Keratinocyte (primary cell): ENCODE data around the gene RBM15. TPM values are rescaled to one million over a fixed set of nuclear protein-coding genes. Genes with fewer than 3 reads are reported as not detected.
A peak's percentile ranks its signal among the peaks of the same experiment; 100 is the strongest.

Source experiments
- DNase-seq: peaks from one replicate; pipeline ENCODE4 v3.0.0-alpha.2; 2011; ENCODE audit warnings: low read depth, missing footprints, low spot score
- FAIRE-seq: peaks from 2 replicates; lab custom pipeline; 2011; peaks lifted over from hg19 to GRCh38; lab: Jason Lieb, UNC
- H2AFZ ChIP-seq: 2 replicates; pipeline ENCODE4 v1.6.0; 2012; ENCODE audit warnings: low read length, control low read depth, inconsistent platforms; ENCODE audit not compliant: control insufficient read depth
- H3K27ac ChIP-seq: 2 replicates; pipeline ENCODE4 v1.5.1; 2011; ENCODE audit warnings: low read length; ENCODE audit not compliant: control insufficient read depth, insufficient read depth
- H3K27me3 ChIP-seq: 3 replicates; pipeline ENCODE4 v1.6.0; 2011; ENCODE audit warnings: low read length; ENCODE audit not compliant: control insufficient read depth, insufficient read depth; ENCODE audit errors: extremely low read depth
- H3K36me3 ChIP-seq, 2 experiments: 2 replicates in 1 of 2; 3 replicates in 1 of 2; pipeline ENCODE4 v1.5.1; 2011; ENCODE audit warnings: low read length in 2 of 2, mild to moderate bottlenecking in 1 of 2; ENCODE audit not compliant: control insufficient read depth in 2 of 2, insufficient read depth in 2 of 2; ENCODE audit errors: extremely low read depth in 1 of 2
- H3K4me1 ChIP-seq: 3 replicates; pipeline ENCODE4 v1.5.1; 2011; ENCODE audit warnings: low read length; ENCODE audit not compliant: control insufficient read depth, insufficient read depth; ENCODE audit errors: extremely low read depth
- H3K4me2 ChIP-seq: 3 replicates; pipeline ENCODE4 v1.6.0; 2011; ENCODE audit warnings: low read depth, low read length; ENCODE audit not compliant: control insufficient read depth, insufficient read depth; ENCODE audit errors: extremely low read depth
- H3K4me3 ChIP-seq, 3 experiments: fragments of 200-600 bp in 1 of 3; sonication (generic) in 1 of 3; 2 replicates in 2 of 3; 3 replicates in 1 of 3; pipeline ENCODE4 v1.5.1; 2011 to 2016; ENCODE audit warnings: low read length in 3 of 3, mild to moderate bottlenecking in 3 of 3, control low read depth in 2 of 3, inconsistent platforms in 1 of 3, low read depth in 1 of 3, mixed read lengths in 1 of 3, mixed run types in 1 of 3, moderate library complexity in 1 of 3; ENCODE audit not compliant: control insufficient read depth in 2 of 3, insufficient read depth in 2 of 3; ENCODE audit errors: extremely low read depth in 1 of 3
- H3K79me2 ChIP-seq: 2 replicates; pipeline ENCODE4 v1.6.0; 2012; ENCODE audit warnings: low read length; ENCODE audit not compliant: control insufficient read depth, insufficient read depth
- H3K9ac ChIP-seq: 3 replicates; pipeline ENCODE4 v1.6.0; 2011; ENCODE audit warnings: low read length; ENCODE audit not compliant: control insufficient read depth, insufficient read depth; ENCODE audit errors: extremely low read depth
- H3K9me1 ChIP-seq: 3 replicates; pipeline ENCODE4 v1.6.0; 2011; ENCODE audit warnings: low read length; ENCODE audit not compliant: control insufficient read depth, insufficient read depth; ENCODE audit errors: extremely low read depth
- H3K9me3 ChIP-seq: 2 replicates; pipeline ENCODE4 v1.5.1; 2012; ENCODE audit warnings: low read depth, low read length; ENCODE audit not compliant: control insufficient read depth
- H4K20me1 ChIP-seq: 3 replicates; pipeline ENCODE4 v1.6.0; 2011; ENCODE audit warnings: low read length; ENCODE audit not compliant: control insufficient read depth, insufficient read depth; ENCODE audit errors: extremely low read depth
- CTCF ChIP-seq, 3 experiments: IDR thresholded peaks in 1 of 3; conservative IDR thresholded peaks in 1 of 3; optimal IDR thresholded peaks in 1 of 3; 2 replicates in 2 of 3; 3 replicates in 1 of 3; pipeline versions ENCODE3 to v1.5.1; 2011; ENCODE audit warnings: low read length in 3 of 3, mild to moderate bottlenecking in 3 of 3, moderate library complexity in 2 of 3, control low read depth in 1 of 3, inconsistent platforms in 1 of 3; ENCODE audit not compliant: insufficient read depth in 2 of 3; ENCODE audit errors: extremely low read depth in 1 of 3
- EZH2 ChIP-seq: IDR thresholded peaks from one replicate; pipeline ENCODE4 v1.6.1; 2012; ENCODE audit warnings: inconsistent platforms, mild to moderate bottlenecking, low read length, moderate library complexity
- dilution Hi-C: fragments of 300-500 bp; cut with MboI; formaldehyde crosslinking; loops from one replicate; pipeline ENCODE4 v1.7.0; 2020; ENCODE audit warnings: low sequenced_read_pairs; ENCODE audit not compliant: extremely low pct_ligation_motif_present
- polyA plus RNA-seq, 5 experiments: library from polyadenylated mRNA; depleted of rRNA in 3 of 5; stranded (reverse) in 3 of 5; stranded (forward) in 1 of 5; unstranded in 1 of 5; fragments of >200 nt; gene quantifications; 1 replicate in 1 of 5; 2 replicates in 3 of 5; 3 replicates in 1 of 5; pipeline versions ENCODE4 v1.2.1 to v1.2.3, GENCODE V29; 2011 to 2012; ENCODE audit warnings: missing spikeins in 2 of 5, low read depth in 1 of 5, low replicate concordance in 1 of 5

Gene RBM15
- polyA plus RNA-seq, 1 donor (not counting 4 experiments of a cell fraction or from before 2014, with no cell fraction given), result 10.0 TPM

- no peaks in the 10 kb centered on the region for H3K36me3 ChIP-seq
- H3K9me1 ChIP-seq, result no peaks in the 10 kb centered on the region
- H3K27me3 ChIP-seq, result no peaks in the 10 kb centered on the region
- no peak overlapping the region for H3K4me3 ChIP-seq
- H3K4me2 ChIP-seq, result no peak overlapping the region
- no peak overlapping the region for H2AFZ ChIP-seq
- H3K9ac ChIP-seq, result no peak overlapping the region
- TF ChIP-seq CTCF (optimal IDR thresholded peaks at IDR 0.05 in 1 of 3, IDR thresholded peaks at IDR 0.05 in 1 of 3, conservative IDR thresholded peaks at IDR 0.05 in 1 of 3; ENCODE audit: extremely low read depth in 1 of 3, insufficient read depth in 2 of 3, low read length in 3 of 3), result no peak
- no peak for TF ChIP-seq EZH2
- FAIRE-seq (no peak), DNase-seq (no peak)
- dilution Hi-C loops, result no loop called here
- H3K79me2 ChIP-seq, result no peaks in the 10 kb centered on the region
- H4K20me1 ChIP-seq, result no peaks in the 10 kb centered on the region
- H3K9me3 ChIP-seq, result no peaks in the 10 kb centered on the region
- peaks cover 4% of the 10 kb centered on the region for H3K4me1 ChIP-seq
- no peak overlapping the region for H3K27ac ChIP-seq
Observed at GRCh38 chr1:110380672-110381283, 41.6 kb downstream of the RBM15 start.

- H4K20me1 ChIP-seq, result no peaks in the 10 kb centered on the region
- no peaks in the 10 kb centered on the region for H3K9me3 ChIP-seq
- no peak for TF ChIP-seq EZH2
- no peak for TF ChIP-seq CTCF (optimal IDR thresholded peaks at IDR 0.05 in 1 of 3, IDR thresholded peaks at IDR 0.05 in 1 of 3, conservative IDR thresholded peaks at IDR 0.05 in 1 of 3; ENCODE audit: extremely low read depth in 1 of 3, insufficient read depth in 2 of 3, low read length in 3 of 3)
- H3K79me2 ChIP-seq, result no peaks in the 10 kb centered on the region
- DNase-seq, result no peak
- no peak for FAIRE-seq
- no peak overlapping the region for H3K27ac ChIP-seq
- H3K27me3 ChIP-seq, result no peaks in the 10 kb centered on the region
- H3K36me3 ChIP-seq, result no peaks in the 10 kb centered on the region
- no peak overlapping the region for H2AFZ ChIP-seq
- peak overlapping the region; percentile 27 for H3K4me2 ChIP-seq
- no peak overlapping the region for H3K4me3 ChIP-seq
- peaks cover 4% of the 10 kb centered on the region for H3K4me1 ChIP-seq
- H3K9me1 ChIP-seq, result no peaks in the 10 kb centered on the region
- dilution Hi-C loops, result no loop called here
- no peak overlapping the region for H3K9ac ChIP-seq
Observed at GRCh38 chr1:110383251-110383990, 44.2 kb downstream of the RBM15 start.
